Measurements from ENCODE around the gene OXER1. TPM values are rescaled to one million over a fixed set of nuclear protein-coding genes. Genes with fewer than 3 reads are reported as not detected.

Gene OXER1
- total and polyA plus RNA-seq, 2 of the 13 experiments (the other 11 are each of a cell fraction or from before 2014, with no cell fraction given) = 8.0 to 9.0 TPM

- TF ChIP-seq PLSCR1 (CRISPR knock-in tag; IDR thresholded peaks at IDR 0.05; ENCODE audit: borderline replicate concordance) = no peak
- no peak for TF ChIP-seq ONECUT2 (CRISPR knock-in tag; IDR thresholded peaks at IDR 0.05)
- TF ChIP-seq ZFYVE20 (CRISPR knock-in tag; IDR thresholded peaks at IDR 0.05; ENCODE audit: borderline replicate concordance, low read depth) = no peak
- no peak for TF ChIP-seq HDAC6 (IDR thresholded peaks at IDR 0.05; ENCODE audit: low read depth, low read length)
- TF ChIP-seq FIP1L1 (IDR thresholded peaks at IDR 0.05; ENCODE audit: borderline replicate concordance, insufficient read depth, low read depth, low read length) = no peak
- TF ChIP-seq ZNF468 (CRISPR knock-in tag; IDR thresholded peaks at IDR 0.05) = no peak
- no peak for TF ChIP-seq ELF4 (CRISPR knock-in tag; IDR thresholded peaks at IDR 0.05; ENCODE audit: borderline replicate concordance)
- TF ChIP-seq JUN (CRISPR knock-in tag; IDR thresholded peaks at IDR 0.05) = no peak
- TF ChIP-seq FOSL1 (CRISPR knock-in tag; IDR thresholded peaks at IDR 0.05; ENCODE audit: borderline replicate concordance) = no peak
- no peak for TF ChIP-seq FLYWCH1 (CRISPR knock-in tag; IDR thresholded peaks at IDR 0.05)
- TF ChIP-seq SAP130 (CRISPR knock-in tag; IDR thresholded peaks at IDR 0.05; ENCODE audit: low read depth) = peak; percentile 86
- TF ChIP-seq ZNF776 (CRISPR knock-in tag; IDR thresholded peaks at IDR 0.05) = no peak
- no peak for TF ChIP-seq HCFC1 (IDR thresholded peaks at IDR 0.05; ENCODE audit: low read depth, low read length)
- peak; percentile 63; the same call in 1 of the 2 replicates for TF ChIP-seq HOMEZ (CRISPR knock-in tag; IDR thresholded peaks at IDR 0.05; ENCODE audit: low read depth)
- no peak for TF ChIP-seq DR1 (CRISPR knock-in tag; IDR thresholded peaks at IDR 0.05)
- no peak for TF ChIP-seq ZBTB21 (CRISPR knock-in tag; IDR thresholded peaks at IDR 0.05)
- no peak for TF ChIP-seq RFXAP (CRISPR knock-in tag; IDR thresholded peaks at IDR 0.05; ENCODE audit: borderline replicate concordance)
- no peak for TF ChIP-seq GABPA (IDR thresholded peaks at IDR 0.05; ENCODE audit: low read depth, low read length)
- no peak for TF ChIP-seq GABPA (CRISPR knock-in tag; IDR thresholded peaks at IDR 0.05; ENCODE audit: low read depth)
- TF ChIP-seq ATF4 (CRISPR knock-in tag; IDR thresholded peaks at IDR 0.05) = no peak
- TF ChIP-seq CAMTA2 (CRISPR knock-in tag; IDR thresholded peaks at IDR 0.05; ENCODE audit: borderline replicate concordance) = no peak
- TF ChIP-seq RAD51 (IDR thresholded peaks at IDR 0.05; ENCODE audit: borderline replicate concordance) = no peak
- no peak for TF ChIP-seq THRA (CRISPR knock-in tag; IDR thresholded peaks at IDR 0.05; ENCODE audit: borderline replicate concordance)
- TF ChIP-seq ZBTB1 (CRISPR knock-in tag; IDR thresholded peaks at IDR 0.05; ENCODE audit: borderline replicate concordance) = no peak
- 0 out of 2 replicates have a peak, but pooled peaks have one; percentile 28 for TF ChIP-seq TBX2 (CRISPR knock-in tag; IDR thresholded peaks at IDR 0.05; ENCODE audit: borderline replicate concordance)
- TF ChIP-seq STAT5B (CRISPR knock-in tag; IDR thresholded peaks at IDR 0.05) = no peak
These were observed 30.5 kb upstream of the OXER1 start (continued) for GRCh38 chr2:42794271-42795046.
